Hepatocyte (in vitro differentiated cells): Measurements from ENCODE around the gene DHX9.

Experiments
- CTCF ChIP-seq: fragments of 200-600 bp; sonication (generic); IDR thresholded peaks from 2 replicates; pipeline ENCODE4 v1.5.1; 2016; ENCODE audit warnings: antibody characterized with exemption, mild to moderate bottlenecking; ENCODE audit not compliant: poor library complexity
- EZH2 ChIP-seq: fragments of 200-600 bp; sonication (generic); IDR thresholded peaks from 2 replicates; pipeline ENCODE4 v1.6.1; 2016; ENCODE audit warnings: antibody characterized with exemption, mild to moderate bottlenecking, borderline replicate concordance

- TF ChIP-seq CTCF = no peak
- no peak for TF ChIP-seq EZH2
Measured at GRCh38 chr1:182816863-182817262, 22.3 kb upstream of the DHX9 start.
